Raji (cell line): ENCODE data around the gene ATL3.

ENCODE experiments used
- POLR2A ChIP-seq: IDR thresholded peaks from 2 replicates; pipeline ENCODE4 v1.6.1; 2011; ENCODE audit warnings: low read depth, low read length, control low read depth; ENCODE audit not compliant: insufficient read depth

ATL3 gene

GRCh38 chr11:63671322-63672155, at the start of gene ATL3:
TSS of gene ATL3 (minus strand) at chr11:63671376. CDS start at chr11:63671335, 41 bp downstream.
- peak; percentile 75 for TF ChIP-seq POLR2A

GRCh38 chr11:63720611-63721010, 49.4 kb upstream of the ATL3 start:
- no peak for TF ChIP-seq POLR2A

- no peak for TF ChIP-seq POLR2A
Observed at GRCh38 chr11:63719987-63720386, 48.8 kb upstream of the ATL3 start.

GRCh38 chr11:63719001-63719400, 47.8 kb upstream of the ATL3 start:
- TF ChIP-seq POLR2A: no peak

GRCh38 chr11:63716046-63716445, 44.9 kb upstream of the ATL3 start:
- TF ChIP-seq POLR2A: no peak

- no peak for TF ChIP-seq POLR2A
Observed at GRCh38 chr11:63713766-63714165, 42.6 kb upstream of the ATL3 start.

- TF ChIP-seq POLR2A: no peak
Observed at GRCh38 chr11:63711838-63712237, 40.7 kb upstream of the ATL3 start.

- TF ChIP-seq POLR2A: no peak
Observed at GRCh38 chr11:63710476-63711217, 39.5 kb upstream of the ATL3 start.

- no peak for TF ChIP-seq POLR2A
Observed at GRCh38 chr11:63709336-63709884, 38.2 kb upstream of the ATL3 start.

- no peak for TF ChIP-seq POLR2A
Observed at GRCh38 chr11:63708764-63709163, 37.6 kb upstream of the ATL3 start.

GRCh38 chr11:63705526-63705925, 34.4 kb upstream of the ATL3 start:
- no peak for TF ChIP-seq POLR2A

- TF ChIP-seq POLR2A: no peak
Observed at GRCh38 chr11:63699896-63700295, 28.7 kb upstream of the ATL3 start.

- TF ChIP-seq POLR2A: no peak
Observed at GRCh38 chr11:63698976-63699733, 28.0 kb upstream of the ATL3 start.

- no peak for TF ChIP-seq POLR2A
Observed at GRCh38 chr11:63694596-63694995, 23.4 kb upstream of the ATL3 start.

- no peak for TF ChIP-seq POLR2A
Observed at GRCh38 chr11:63687845-63688244, 16.7 kb upstream of the ATL3 start.
